HG03064 (cell line): Measurements from ENCODE around the gene RCL1.
"Not testable (repeated sequence)": the region's sequence is repeated elsewhere in the genome, so short reads cannot be mapped to it uniquely, and the experiment has no call there.

Experiments used
- ATAC-seq: cut with Tn5 transposase; IDR thresholded peaks from one replicate; pipeline ENCODE4 v1.9.1; 2021; ENCODE audit warnings: low read depth; ENCODE audit not compliant: unreplicated experiment

Gene RCL1, protein sequence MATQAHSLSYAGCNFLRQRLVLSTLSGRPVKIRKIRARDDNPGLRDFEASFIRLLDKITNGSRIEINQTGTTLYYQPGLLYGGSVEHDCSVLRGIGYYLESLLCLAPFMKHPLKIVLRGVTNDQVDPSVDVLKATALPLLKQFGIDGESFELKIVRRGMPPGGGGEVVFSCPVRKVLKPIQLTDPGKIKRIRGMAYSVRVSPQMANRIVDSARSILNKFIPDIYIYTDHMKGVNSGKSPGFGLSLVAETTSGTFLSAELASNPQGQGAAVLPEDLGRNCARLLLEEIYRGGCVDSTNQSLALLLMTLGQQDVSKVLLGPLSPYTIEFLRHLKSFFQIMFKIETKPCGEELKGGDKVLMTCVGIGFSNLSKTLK

DNA sequence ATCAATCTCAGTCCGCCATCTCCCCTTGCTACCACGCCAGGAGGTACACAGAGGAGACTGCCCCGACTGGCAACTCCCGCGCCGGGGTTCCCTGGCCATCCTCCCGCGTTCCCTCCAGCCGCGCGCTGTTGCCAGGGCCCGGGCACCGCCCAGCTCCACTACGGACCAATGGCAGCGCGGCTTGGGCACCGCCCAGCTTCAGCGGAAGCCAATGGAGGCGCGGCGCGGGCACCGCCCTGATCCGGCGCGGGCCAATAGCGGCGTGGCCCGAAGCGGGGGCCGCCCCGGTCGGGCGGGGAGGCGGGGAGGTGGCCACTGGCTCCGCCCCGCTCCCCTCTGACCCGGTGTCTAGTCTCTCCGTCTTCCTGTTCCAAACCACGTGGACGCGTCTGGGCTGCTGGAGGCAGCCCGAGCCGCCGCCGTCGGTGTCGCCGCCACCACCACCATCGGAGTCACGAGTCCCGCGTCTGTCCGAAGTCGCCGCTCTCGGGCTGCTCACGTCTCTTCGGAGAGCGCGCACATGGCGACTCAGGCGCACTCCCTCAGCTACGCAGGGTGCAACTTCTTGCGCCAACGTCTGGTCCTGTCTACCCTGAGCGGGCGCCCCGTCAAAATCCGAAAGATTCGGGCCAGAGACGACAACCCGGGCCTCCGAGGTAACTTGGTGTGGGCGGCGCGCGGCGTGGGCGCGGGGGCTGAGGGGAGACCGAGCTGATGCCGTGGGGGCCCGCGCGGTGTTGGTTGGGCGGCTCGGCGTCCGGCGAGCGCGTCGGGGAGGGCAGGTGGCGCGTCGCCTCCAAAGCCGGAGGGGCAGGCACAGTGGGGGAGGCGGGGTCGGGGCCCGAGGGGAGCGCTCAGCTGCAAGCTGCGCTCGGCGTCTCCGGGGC, at the start of gene RCL1:
RCL1 (plus strand) TSS at position 373 of the 887 bp plus-strand sequence; CDS start at position 521, 148 bp downstream.
- ATAC-seq: peak; percentile 97

DNA sequence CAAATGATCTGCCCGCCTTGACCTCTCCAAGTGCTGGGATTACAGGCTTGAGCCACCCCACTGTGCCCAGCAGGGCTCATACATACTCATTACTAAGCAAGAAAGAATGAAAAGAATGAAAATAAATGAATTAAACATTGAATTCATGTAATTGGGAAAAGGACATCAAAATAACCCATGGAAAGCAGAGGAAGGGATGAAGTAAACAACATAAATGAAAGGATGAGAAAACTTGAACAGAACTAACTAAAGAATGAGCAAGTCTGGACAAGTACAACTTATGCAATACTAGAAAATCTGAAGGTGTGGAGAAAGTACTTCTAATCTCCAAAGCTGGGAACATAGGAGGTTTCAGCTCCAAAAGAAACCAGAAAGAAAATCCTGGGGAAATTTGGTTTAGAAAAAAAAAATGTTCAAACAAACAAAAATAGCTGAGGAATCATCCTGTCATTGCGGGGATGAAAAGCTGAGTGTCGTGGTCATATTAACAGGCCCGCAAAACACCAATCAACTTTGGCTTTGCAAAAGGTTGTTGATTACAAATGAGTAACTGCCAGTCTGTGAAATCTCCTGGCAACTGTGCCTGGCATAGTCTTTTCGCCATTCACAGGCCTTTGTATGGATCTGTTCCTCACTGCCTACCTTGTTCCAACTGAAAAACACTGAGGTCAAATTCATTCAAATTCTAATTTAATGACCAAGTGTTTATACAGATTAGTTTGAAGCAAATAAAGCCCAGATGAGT, 49.4 kb upstream of the RCL1 start:
- ATAC-seq: no peak

DNA sequence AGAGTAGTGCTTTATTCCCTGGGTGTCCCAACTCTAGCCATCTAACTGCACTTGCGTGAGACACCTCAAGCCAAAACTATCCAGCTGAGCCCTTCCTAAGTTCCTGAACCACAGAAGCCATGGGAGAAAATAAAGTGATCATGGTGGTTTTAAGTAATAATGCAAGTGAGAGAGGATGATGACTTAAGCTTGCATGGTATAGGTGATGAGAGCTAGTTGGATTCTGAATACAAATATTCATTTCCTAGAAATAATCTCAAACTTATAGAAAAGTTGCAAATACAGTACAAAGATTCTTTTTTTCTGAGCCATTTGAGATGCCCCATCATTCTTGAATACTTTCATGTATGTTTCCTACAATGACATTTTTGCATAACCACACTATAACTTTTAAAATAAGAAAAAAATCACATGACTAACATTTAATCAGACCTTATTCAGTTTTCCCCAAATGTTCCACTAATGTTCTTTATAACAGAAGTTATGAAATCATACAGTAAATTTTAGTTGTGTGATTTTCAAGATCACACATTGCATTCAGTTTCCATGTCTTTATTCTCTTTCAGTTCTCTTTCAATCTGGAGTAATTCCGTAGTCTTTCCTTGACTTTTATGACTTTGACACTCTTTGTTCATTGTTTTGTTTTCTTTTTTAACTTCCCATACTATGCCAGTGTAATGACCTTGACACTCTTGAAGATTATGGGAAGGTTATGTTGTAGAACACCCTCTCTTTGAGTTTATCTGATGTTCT, 46.3 kb upstream of the RCL1 start:
- ATAC-seq: no peak

DNA sequence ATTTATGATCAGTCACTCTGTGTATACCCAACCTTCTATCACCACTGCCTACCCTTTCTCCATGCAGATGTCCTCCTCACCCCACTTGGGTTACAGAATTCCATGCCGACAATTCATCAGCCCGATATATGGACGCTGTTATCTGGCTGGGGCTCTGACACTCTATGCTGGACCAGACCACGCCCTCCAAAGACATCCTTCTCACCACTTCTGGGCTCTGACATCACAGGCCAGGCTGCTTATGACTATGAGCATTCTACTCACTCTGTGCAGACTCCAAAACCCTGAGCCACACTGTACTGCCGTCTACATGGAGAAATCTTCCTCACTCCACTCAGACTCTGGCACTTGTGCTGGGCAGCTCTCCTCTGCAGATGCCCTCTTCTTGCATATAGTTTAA, 44.1 kb upstream of the RCL1 start:
- no peak for ATAC-seq

DNA sequence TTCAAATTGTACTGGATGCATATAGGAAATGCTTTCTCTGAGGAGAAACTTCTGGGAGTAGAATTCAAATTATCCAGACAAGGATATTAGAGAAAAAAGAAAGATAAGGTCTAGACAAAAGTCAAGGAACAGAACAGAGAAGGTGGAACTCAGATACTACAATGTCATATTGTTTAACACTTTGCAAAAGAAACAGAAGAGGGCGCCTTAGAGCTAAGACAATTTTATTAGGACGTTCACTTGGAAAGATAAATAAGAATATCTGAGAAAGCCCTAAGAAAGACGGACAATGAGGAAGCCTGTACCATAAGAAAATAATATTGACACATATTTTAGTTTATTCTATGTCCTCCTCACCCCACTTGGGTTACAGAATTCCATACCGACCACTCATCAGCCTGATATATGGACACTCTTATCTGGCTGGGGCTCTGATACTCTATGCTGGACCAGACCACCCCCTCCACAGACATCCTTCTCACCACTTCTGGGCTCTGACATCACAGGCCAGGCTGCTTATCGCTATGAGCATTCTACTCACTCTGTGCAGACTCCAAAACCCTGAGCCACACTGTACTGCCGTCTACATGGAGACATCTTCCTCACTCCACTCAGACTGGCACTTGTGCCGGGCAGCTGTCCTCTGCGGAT, 42.6 kb upstream of the RCL1 start:
- no peak for ATAC-seq

DNA sequence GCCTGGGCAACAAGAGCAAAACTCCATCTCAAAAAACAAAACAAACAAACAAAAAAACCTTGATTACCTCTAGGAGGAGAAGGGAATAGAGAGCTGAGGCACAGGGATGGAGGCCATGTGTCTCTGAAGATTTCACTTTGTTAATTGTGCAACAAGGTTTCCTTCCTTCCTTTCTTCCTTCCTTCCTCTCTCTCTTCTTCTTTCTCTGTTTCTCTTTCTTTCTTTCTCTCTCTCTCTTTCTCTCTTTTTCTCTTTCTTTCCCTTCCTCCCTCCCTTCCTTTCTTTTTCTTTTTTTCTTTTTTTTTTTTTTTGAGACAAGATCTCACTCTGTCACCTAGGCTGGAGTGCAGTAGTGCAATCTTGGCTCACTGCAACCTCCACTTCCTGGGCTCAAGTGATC, 38.2 kb upstream of the RCL1 start:
- not testable (repeated sequence) for ATAC-seq

DNA sequence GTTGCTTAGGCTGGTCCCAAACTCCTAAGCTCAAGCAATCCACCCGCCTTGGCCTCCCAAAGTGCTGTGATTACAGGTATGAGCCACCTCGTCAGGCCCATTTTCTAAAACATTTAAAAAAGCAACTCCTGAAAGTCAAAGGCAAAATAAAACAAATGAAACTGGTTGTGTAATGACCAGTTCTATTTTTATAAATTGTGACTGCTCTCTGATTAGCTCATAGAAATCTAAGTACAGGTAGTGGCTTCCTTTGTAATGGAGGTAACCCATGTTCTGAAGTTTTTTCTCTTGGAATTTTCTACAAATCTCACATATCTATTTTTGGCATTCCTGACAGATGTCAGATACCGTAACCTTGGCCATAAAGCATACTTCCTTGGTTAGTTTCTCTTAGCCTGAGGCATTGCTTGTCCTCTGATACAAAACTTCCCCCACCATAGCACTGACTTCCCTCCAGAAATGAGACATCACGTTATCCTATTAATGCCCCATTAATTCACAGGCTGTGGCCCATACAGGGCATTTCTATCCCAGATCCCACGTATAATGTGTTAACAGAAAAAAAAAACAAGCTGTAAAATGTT, 37.6 kb upstream of the RCL1 start:
- ATAC-seq: no peak

DNA sequence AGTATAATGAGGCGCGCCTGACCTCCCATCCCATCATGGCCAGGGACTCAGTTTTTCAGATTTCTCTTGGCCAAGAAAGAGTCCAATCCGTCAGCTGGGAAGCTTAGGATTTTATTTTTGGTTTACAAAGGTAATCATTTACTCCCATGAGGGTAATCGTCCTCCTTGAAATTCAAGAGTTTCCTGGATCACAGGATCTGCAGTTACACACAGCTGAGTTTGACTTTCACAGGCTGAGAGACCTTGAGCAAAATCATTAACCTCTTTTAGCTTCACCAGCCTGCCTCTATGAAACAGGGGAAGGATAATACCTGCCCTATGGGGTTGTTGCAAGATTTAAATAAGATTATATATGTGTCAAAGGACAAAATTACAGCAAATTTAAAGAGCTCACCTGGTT, 36.3 kb upstream of the RCL1 start:
- ATAC-seq: no peak

DNA sequence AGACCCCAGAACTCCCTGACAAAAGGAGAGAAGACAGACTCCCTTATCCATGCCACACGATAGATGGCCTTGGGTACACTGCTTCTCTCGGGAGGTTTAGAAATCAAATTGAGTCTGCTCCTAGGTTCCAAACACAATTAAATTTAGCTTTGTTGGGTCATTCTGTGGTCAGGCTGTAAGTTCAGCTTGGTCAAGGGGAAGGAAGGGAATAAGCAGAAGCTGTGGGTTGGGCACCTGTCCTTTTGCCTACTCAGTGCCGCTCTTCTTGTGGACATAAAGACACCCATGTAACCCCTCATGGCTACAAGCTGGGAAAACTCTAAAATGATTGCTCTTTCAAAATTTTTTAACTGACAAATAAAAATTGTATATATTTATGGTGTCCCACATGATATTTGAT, 32.6 kb upstream of the RCL1 start:
- ATAC-seq: no peak

DNA sequence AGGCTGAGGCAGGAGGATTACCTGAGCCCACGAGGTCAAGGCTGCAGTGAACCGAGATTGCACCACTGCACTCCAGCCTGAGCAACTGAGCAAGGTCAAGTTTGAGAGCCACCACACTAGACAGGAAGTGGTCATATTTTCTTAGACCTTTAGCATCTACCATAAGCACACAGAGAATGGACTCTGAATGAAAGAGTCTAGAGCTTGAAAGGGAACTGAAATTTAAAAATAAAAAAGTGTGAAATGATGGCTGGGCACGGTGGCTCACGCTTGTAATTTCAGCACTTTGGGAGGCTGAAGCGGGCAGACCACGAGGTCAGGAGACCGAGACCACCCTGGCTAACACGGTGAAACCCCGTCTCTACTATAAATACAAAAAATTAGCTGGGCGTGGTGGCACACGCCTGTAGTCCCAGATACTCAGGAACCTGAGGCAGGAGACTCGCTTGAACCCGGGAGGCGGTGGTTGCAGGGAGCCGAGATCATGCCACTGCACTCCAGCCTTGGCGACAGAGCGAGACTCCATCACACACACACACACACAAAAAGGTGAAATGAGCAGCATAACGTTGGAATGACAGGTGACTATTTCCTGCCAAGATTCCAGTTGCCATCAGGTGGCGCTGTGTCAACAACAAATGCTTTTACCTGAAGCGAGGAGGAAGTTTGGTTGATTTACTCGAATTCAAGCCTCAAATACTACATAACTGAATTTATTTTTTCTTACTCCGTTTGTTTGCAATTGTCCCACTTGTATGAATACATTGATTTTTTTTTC, 30.4 kb upstream of the RCL1 start:
- peak; percentile 82 for ATAC-seq

DNA sequence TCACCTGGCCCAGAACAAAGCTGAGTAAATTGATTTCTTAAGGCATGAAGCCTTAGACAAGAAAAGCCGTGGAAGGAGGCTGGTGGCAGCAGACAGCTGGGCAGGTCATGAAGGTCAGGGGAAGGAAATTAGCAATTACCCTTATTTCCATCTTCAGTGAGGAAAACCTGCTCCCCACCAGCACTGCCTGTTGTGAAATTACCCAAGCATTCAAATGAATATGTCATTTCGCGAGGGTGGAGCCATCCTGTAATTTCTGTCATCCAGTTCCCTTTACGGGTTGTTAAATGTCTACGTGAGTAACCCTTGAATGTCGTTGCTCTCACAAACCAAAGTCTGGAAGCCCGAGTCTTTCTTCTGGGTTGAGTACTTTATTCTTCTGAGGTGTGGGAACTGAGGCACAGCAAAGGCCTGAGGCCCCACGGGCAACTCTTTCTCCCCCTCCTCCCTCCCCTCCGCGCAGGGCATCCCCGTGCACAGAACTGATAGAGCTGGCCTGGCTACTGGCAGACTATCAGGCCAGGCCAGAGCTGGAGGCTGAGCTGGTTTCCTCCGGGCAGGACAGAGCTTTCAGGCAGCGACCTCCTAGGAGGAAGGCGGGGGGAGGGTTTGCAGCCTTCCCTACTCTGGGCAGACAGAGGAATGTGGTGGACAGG, 29.7 kb upstream of the RCL1 start:
- ATAC-seq: peak; percentile 13

DNA sequence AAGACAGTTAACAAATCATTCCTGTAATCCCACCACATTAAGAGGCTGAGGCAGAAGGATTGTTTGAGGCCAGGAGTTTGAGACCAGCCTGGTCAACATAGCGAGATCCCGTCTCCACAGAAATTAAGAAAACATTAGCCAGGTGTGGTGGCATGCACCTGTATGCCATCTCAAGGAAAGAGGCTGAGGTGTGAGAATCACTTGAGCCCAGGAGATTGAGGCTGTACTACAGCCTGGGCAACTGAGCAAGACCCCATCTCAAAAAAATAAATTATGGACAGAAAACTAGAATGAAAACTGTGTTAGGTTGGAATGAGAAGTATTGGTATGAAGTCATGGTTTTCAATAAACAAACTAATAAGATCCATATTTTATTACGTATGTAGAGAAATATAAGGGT, 28.7 kb upstream of the RCL1 start:
- ATAC-seq: no peak

DNA sequence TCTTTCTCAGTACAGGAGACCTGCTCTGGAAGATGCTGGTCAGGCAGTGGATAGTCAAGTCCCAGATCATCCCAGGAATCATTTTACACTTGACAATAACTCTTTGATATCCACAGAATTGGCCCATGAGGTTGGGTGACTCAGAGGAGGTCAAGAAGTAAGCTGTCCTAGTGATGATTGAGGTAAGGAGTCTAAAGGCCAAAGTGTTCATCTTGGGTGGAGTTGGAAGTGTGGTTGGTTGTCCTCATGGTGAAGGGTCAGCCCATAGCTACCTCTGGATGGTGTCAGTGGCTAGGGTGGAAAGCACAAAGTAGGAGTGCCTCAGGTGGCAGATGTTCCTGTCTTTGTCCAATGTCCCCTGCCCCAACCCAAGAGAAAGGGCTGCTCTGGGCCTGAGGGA, 24.1 kb upstream of the RCL1 start:
- no peak for ATAC-seq

DNA sequence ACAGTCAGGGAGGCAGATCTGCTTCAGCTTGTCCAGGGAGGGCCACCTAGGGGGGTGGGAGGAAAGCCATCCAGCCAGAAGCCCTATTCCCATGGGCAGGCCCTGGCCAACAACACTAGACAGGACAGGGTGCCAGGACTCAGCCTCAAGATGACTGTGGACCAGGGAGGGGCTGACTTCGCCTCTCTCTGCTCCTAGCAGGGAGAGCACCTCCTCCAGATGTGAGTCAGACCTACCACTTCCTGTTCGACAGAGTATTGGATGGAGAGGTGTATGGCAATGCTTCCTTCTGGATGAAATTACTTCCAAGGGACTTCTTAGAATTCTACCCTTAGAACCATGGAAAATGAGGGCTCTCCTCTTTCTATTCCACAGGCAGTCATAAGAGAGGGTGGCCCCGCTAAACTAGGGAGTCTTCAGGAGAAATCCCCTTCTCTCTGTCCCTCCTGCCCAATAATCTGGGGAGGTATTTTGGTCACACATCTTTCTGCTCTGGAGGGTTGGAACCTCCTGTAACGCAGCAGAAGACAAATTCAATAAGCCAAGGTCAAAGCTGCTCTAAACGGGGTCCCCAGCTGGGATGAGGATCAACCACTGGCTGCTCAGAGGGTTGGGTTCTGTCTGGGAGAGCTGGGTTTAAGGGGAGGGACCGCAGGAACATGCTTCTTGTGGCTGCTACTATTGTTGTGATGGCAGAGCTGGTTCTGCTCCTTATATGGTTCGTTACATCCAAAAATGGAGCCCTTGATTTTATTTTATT, 23.2 kb upstream of the RCL1 start:
- no peak for ATAC-seq

DNA sequence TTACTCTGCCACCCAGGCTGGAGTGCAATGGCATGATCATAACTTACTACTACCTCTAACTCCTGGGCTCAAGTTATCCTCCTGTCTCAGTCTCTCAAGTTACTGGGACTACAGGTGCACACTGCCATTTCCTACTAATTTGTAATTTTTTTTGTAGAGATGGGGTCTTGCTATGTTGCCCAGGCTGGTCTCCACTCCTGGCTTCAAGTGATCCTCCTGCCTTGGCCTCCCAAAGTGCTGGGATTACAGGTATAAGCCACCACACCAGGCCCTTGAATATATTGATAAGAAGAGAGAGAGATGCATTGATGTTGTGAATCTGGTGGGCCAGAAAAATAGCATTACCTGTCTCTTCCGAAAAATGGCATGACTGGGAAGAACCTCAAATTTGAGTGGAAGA, 21.0 kb upstream of the RCL1 start:
- no peak for ATAC-seq

DNA sequence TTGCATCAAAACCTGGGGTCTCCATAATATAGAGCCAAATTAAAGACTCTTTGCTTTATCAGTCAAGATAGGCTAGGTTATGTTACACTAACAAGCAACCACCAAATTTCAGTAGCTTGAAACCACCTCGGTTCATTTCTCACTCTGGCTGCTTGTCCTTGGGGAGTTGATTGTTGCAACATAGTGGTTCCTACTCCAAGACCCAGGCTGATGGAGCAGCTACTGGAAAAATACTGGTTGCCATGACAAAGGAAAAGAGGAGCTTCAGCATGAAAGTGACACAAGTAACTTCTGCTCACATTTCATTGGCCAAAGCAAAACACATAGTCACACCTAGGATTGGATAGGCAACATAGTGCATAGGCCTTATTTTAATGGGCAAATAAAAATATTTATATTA, 18.5 kb upstream of the RCL1 start:
- no peak for ATAC-seq

DNA sequence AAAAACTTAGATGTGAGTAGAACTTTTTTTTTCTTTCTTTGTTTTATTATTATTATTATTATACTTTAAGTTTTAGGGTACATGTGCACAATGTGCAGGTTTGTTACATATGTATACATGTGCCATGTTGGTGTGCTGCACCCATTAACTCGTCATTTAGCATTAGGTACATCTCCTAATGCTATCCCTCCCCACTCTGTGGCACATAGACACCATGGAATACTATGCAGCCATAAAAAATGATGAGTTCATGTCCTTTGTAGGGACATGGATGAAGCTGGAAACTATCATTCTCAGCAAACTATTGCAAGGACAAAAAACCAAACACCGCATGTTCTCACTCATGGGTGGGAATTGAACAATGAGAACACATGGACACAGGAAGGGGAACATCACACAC, 17.8 kb upstream of the RCL1 start:
- ATAC-seq: not testable (repeated sequence)

DNA sequence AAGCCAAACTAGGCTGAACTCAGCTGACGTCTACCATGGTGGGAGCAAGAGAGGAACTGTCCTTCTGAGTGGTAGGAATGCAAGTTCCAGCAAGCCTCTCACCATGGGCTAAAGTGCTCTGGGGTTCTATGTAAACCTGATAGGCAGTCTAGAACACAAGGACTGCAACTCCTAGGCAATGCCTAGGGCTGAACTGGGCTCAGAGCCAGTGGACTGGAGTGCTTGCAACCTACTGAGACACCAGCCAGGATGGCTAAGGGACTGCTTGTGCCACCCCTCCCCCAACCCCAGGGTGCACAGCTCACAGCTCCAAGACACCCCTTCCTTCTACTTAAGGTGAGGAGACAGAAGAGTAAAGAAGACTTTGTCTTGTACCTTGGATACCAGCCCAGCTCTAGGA, 12.1 kb upstream of the RCL1 start:
- no peak for ATAC-seq
